NT2/D1 (cell line): Measurements from ENCODE around the gene SIL1.

Source experiments
- SUZ12 ChIP-seq: IDR thresholded peaks from 2 replicates; pipeline ENCODE4 v1.6.1; 2011; ENCODE audit not compliant: insufficient read length, insufficient read depth; ENCODE audit errors: extremely low read depth
- YY1 ChIP-seq: IDR thresholded peaks from 2 replicates; pipeline ENCODE4 v1.6.1; 2011; ENCODE audit not compliant: insufficient read length, insufficient read depth
- ZNF274 ChIP-seq: IDR thresholded peaks from 2 replicates; pipeline ENCODE4 v1.6.1; 2011; ENCODE audit warnings: mild to moderate bottlenecking, low read depth, low read length

- TF ChIP-seq SUZ12 (no peak), YY1 (no peak), ZNF274 (no peak)
Measured at GRCh38 chr5:139064613-139065012, 133.6 kb downstream of the SIL1 start.
